AG09319 (cell line): ENCODE measurements around the gene KIAA1755.
"Not testable (repeated sequence)": the region's sequence is repeated elsewhere in the genome, so short reads cannot be mapped to it uniquely, and the experiment has no call there.

Experiments used
- DNase-seq: peaks from one replicate; pipeline ENCODE4 v3.0.0-alpha.2; 2010; ENCODE audit warnings: low read depth; ENCODE audit errors: extremely low read depth
- CTCF ChIP-seq: IDR thresholded peaks from 2 replicates; pipeline ENCODE4 v1.5.1; 2011; ENCODE audit warnings: low read depth, mild to moderate bottlenecking, inconsistent platforms, low read length, moderate library complexity

KIAA1755 gene

DNA sequence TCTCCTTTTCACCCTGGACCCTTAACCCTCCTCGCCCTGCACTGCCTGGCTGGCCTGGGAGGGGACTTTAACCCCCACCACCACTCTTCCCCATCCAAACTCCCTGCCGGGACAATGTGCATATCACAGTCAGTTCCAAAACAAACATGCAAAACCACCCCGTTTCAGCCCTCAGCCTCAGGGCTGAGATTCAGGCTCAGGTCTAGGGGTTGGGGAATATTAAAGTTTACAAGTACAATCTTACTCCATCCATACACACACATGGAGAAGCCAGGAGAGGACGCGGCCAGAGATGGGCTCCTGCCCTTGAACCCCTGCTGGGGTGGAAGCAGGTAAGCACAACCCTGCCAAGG, 534 bp downstream of the KIAA1755 start:
- no peak for TF ChIP-seq CTCF
- no peak for DNase-seq

GRCh38 chr20:38258545-38259215, 1.9 kb downstream of the KIAA1755 start:
- no peak for TF ChIP-seq CTCF

DNA sequence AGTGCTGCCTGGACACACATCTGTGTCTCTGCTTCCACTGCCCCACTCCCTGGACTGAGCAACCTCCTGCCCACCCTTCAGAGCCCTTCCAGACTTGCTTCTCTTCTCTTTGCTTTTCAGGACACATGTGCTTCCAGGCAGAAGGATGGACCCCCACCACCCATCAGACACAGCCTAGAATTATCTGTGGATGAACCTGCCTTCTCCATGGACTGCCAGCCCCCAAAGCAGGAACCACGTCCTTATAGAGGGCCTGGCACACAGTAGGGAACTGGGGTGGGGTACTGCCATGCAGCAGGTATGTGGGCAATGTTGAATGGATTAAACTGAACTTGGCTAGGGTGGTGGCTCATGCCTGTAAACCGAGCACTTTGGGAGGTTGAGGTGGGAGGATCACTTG, 3.6 kb downstream of the KIAA1755 start:
- no peak for DNase-seq
- no peak for TF ChIP-seq CTCF

More at GRCh38 chr20:38258545-38259215, 1.9 kb downstream of the KIAA1755 start:
- DNase-seq, result no peak

DNA sequence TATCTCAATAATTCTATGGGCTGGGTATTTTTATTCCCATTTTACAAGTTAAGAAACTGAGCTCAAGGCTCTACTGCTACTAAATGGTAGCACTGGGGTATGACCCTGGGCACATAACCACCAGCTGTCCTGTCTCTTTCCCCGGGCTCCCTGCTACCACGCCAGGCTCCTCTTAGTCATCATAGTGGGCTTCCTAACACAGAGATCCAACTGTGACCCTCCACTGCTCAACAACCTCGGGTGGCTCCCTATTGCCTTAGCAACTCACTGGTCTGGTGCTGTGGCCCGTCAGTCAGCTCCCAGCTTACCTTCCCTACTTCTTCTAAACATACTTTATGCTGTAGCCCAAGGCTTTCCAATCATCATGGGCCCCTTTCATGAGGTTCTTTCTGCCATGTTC, 4.5 kb downstream of the KIAA1755 start:
- DNase-seq, result no peak
- TF ChIP-seq CTCF, result no peak

- no peak for DNase-seq
- TF ChIP-seq CTCF, result no peak
These were observed 5.1 kb downstream of the KIAA1755 start for GRCh38 chr20:38255393-38255792.

- not testable (repeated sequence) for DNase-seq
These were observed 5.9 kb downstream of the KIAA1755 start for GRCh38 chr20:38254621-38255020.

DNA sequence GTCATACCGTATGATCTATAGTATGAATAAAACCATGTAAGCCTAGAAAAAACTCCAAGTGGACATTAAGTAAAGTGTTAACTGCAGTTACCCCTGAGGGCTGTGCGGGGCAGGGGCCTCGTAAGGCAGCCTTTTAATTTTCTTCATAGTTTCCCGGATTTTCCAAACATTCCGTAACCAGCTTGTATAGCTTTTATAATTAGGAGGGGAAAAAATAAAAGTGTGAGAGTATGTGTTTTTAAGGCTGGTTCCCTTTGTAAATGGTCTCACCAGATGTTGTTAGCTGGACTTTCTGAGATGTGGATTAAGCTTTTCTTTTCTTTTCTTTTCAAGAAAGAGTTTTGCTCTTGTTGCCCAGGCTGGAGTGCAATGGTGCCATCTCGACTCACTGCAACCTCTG, 7.0 kb downstream of the KIAA1755 start:
- DNase-seq, result no peak
- TF ChIP-seq CTCF, result no peak
